ENCODE data around the gene AMIGO1.
"Not testable (repeated sequence)": the region's sequence is repeated elsewhere in the genome, so short reads cannot be mapped to it uniquely, and the experiment has no call there.

Gene AMIGO1

GRCh38 chr1:109481646-109482045 lies 27.9 kb downstream of the AMIGO1 start:
- no peak for DNase-seq

- DNase-seq = no peak
These were observed 29.6 kb downstream of the AMIGO1 start for GRCh38 chr1:109479901-109480300.

GRCh38 chr1:109479311-109479710 lies 30.2 kb downstream of the AMIGO1 start:
- no peak for DNase-seq

- no peak for DNase-seq
These were observed 30.7 kb downstream of the AMIGO1 start for GRCh38 chr1:109478806-109479205.

GRCh38 chr1:109477821-109478220 lies 31.7 kb downstream of the AMIGO1 start:
- DNase-seq = no peak

GRCh38 chr1:109476825-109477224 lies 32.7 kb downstream of the AMIGO1 start:
- DNase-seq = no peak

GRCh38 chr1:109475261-109475660 lies 34.3 kb downstream of the AMIGO1 start:
- no peak for DNase-seq

GRCh38 chr1:109474697-109475096 lies 34.8 kb downstream of the AMIGO1 start:
- DNase-seq = no peak

- DNase-seq = not testable (repeated sequence)
These were observed 36.1 kb downstream of the AMIGO1 start for GRCh38 chr1:109473284-109474057.

- DNase-seq = no peak
These were observed 36.7 kb downstream of the AMIGO1 start for GRCh38 chr1:109472779-109473178.

- DNase-seq = no peak
These were observed 39.3 kb downstream of the AMIGO1 start for GRCh38 chr1:109470245-109470644.

GRCh38 chr1:109468903-109469302 lies 40.6 kb downstream of the AMIGO1 start:
- DNase-seq = no peak

- no peak for DNase-seq
These were observed 41.5 kb downstream of the AMIGO1 start for GRCh38 chr1:109468061-109468460.

- no peak for DNase-seq
These were observed 42.2 kb downstream of the AMIGO1 start for GRCh38 chr1:109467301-109467777.

- peak; percentile 21 for DNase-seq
These were observed 42.9 kb downstream of the AMIGO1 start, which contains the start of gene SYPL2 for GRCh38 chr1:109466452-109467300. Gene SYPL2 (plus strand): TSS chr1:109466546. CDS start chr1:109466844, 298 bp downstream.

GRCh38 chr1:109466125-109466451 lies 43.4 kb downstream of the AMIGO1 start:
- DNase-seq = no peak

- no peak for DNase-seq
These were observed 51.7 kb downstream of the AMIGO1 start for GRCh38 chr1:109457819-109458218.

- DNase-seq = no peak
These were observed 54.9 kb downstream of the AMIGO1 start for GRCh38 chr1:109454497-109455133.
